HT-29 (cell line): ENCODE measurements around the gene TNNC2. TPM values are rescaled to one million over a fixed set of nuclear protein-coding genes. Genes with fewer than 3 reads are reported as not detected.

Source experiments
- DNase-seq: peaks from one replicate; pipeline ENCODE4 v3.0.0-alpha.2; 2015; ENCODE audit warnings: low spot score
- small RNA-seq: library from RNA; depleted of rRNA; stranded (forward); fragments of <200 nt; gene quantifications from one replicate; pipeline ENCODE3, GENCODE V24; 2014
- total RNA-seq: library from RNA; depleted of rRNA; stranded (reverse); fragments of >200 nt; shearing (Covaris generic); gene quantifications from 2 replicates; pipeline ENCODE4 v1.2.3, GENCODE V29; 2014; rRNA removed

TNNC2 gene
- total RNA-seq, 1 experiment from 2014 or later, result 0.15 TPM

- peak; percentile 17 for DNase-seq
Observed at GRCh38 chr20:45782890-45783289, 44.2 kb downstream of the TNNC2 start.

DNA sequence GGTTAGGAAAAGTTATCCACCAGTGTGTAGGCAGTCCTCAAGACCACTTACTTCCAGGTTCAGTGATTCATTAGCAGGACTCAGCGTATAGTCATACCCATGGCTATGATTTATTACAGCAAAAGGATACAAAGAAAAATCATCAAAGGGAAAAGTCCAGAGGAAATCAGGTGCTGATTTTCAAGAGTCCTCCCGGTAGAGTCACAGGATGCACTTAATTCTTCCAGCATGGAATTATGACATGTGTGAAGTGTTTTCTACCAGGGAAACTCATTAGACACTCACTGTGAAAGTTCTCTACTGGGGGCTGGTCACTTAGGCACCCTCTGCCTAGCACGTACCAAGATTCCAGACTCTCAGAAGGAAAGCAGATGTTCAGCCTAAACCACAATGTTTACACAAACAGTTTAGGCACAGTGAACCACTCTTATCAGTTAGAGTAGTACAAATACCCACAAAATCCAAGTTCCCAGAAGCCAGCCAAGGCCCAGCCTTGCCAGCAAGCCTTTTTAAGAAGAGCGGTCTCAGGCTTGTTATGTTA lies 45.7 kb downstream of the TNNC2 start:
- peak; percentile 33 for DNase-seq

- no peak for DNase-seq
Observed at GRCh38 chr20:45780159-45780558, 47.0 kb downstream of the TNNC2 start.

- DNase-seq, result peak; percentile 87
Observed at GRCh38 chr20:45779011-45779915, 47.8 kb downstream of the TNNC2 start.

GRCh38 chr20:45776931-45777330 lies 50.2 kb downstream of the TNNC2 start:
- no peak for DNase-seq

GRCh38 chr20:45775411-45775810 lies 51.7 kb downstream of the TNNC2 start:
- no peak for DNase-seq

DNA sequence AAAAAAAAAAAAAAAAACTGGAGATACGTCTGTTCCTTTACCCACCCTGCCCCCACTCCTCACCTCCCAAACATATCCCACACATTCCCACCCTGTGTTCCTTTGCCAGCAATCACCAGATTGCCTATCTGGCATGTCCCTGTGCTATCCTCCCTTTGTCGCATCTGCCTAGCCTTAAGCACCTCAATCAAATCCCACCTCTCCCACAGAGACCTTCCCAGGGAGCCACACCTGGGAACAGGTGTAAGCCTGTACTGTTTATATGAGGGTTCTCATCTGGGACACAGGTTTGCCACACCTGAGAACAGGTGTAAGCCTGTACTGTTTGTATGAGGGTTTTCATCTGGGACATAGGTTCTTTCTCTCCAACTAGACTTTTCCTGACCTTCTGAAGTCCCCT lies 52.2 kb downstream of the TNNC2 start:
- DNase-seq, result no peak

Small RNA genes within 50 kb of the gene (small RNA-seq; reads per million reads assigned to genes)
- gene RNU6ATAC38P, result not detected

Other genes with a start within 250 kb of the TNNC2 start
- not detected in 2 replicates for gene WFDC8, start 248.0 kb downstream of the TNNC2 start, total RNA-seq
- not detected in 2 replicates for gene WFDC10A, start 197.6 kb downstream of the TNNC2 start, total RNA-seq
- gene WFDC9, start 196.0 kb downstream of the TNNC2 start, total RNA-seq, result not detected in 2 replicates
- gene WFDC11, start 157.1 kb downstream of the TNNC2 start, total RNA-seq, result not detected in 2 replicates
- gene WFDC13, start 125.3 kb downstream of the TNNC2 start, total RNA-seq, result not detected in 2 replicates
- not detected in 2 replicates for gene WFDC10B, start 122.3 kb downstream of the TNNC2 start, total RNA-seq
- not detected in 2 replicates for gene SPINT4, start 105.0 kb downstream of the TNNC2 start, total RNA-seq
- not detected in 2 replicates for gene WFDC3, start 35.4 kb downstream of the TNNC2 start, total RNA-seq
- gene DNTTIP1, start 35.4 kb downstream of the TNNC2 start, total RNA-seq, result 26.2 and 33.2 TPM in 2 replicates
- gene UBE2C, start 14.7 kb downstream of the TNNC2 start, total RNA-seq, result 284 and 289 TPM in 2 replicates
- 30.8 and 31.2 TPM in 2 replicates for gene SNX21, start 6.5 kb upstream of the TNNC2 start, total RNA-seq
- gene ACOT8, start 30.1 kb upstream of the TNNC2 start, total RNA-seq, result 93.1 and 95.4 TPM in 2 replicates
- gene ZSWIM3, start 30.3 kb upstream of the TNNC2 start, total RNA-seq, result 2.3 and 2.9 TPM in 2 replicates
- 16.1 and 20.2 TPM in 2 replicates for gene ZSWIM1, start 53.9 kb upstream of the TNNC2 start, total RNA-seq
- 7.1 and 10.4 TPM in 2 replicates for gene SPATA25, start 60.3 kb upstream of the TNNC2 start, total RNA-seq
- 8.9 and 11.4 TPM in 2 replicates for gene NEURL2, start 63.9 kb upstream of the TNNC2 start, total RNA-seq
- gene CTSA, start 64.0 kb upstream of the TNNC2 start, total RNA-seq, result 151 and 162 TPM in 2 replicates
- gene PLTP, start 84.8 kb upstream of the TNNC2 start, total RNA-seq, result 1.0 and 2.1 TPM in 2 replicates
- 25.5 and 31.7 TPM in 2 replicates for gene PCIF1, start 107.4 kb upstream of the TNNC2 start, total RNA-seq
- gene ZNF335, start 144.9 kb upstream of the TNNC2 start, total RNA-seq, result 39.2 and 44.8 TPM in 2 replicates
- gene MMP9, start 181.6 kb upstream of the TNNC2 start, total RNA-seq, result not detected in 2 replicates
- not detected in 2 replicates for gene SLC12A5, start 201.9 kb upstream of the TNNC2 start, total RNA-seq